ENCODE measurements around the gene PPP1R2.

PPP1R2 gene

DNA sequence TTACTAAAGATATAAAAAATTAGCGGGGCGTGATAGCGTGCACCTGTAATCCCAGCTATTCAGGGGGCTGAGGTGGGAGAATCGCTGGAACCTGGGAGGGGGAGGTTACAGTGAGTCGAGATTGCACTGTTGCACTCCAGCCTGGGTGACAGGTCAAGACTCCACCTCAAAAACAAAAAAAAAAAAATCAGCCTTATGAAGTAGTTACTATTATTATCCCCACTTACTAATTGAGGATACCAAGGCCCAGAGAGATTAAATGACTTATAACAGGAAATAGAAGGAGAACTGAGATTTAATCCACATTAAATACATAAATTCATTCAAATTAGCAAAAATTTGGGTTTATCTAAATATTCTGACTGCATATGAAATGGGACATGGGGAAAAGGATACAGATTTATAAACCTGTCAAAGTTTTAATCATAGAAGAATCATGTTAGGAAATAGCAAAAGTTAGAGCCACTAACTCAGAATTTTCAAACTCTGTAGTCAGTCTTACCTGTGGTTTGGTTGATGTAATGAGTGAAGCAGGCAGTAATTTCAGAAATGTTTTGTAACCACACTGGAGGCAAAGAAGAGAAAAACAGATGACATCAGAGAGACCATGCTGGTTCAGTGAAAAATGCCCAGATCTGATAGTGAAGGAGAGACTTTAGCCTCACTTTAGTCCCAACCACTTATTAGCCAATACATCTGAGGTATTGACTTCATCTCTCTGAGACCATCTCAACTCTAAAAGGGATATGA, 75.3 kb downstream of the PPP1R2 start:
- TF ChIP-seq GATA3 (IDR thresholded peaks at IDR 0.05; ENCODE audit: low read depth, low read length), result no peak
- TF ChIP-seq GATA2 (IDR thresholded peaks at IDR 0.05; ENCODE audit: low read depth, low read length), result no peak

DNA sequence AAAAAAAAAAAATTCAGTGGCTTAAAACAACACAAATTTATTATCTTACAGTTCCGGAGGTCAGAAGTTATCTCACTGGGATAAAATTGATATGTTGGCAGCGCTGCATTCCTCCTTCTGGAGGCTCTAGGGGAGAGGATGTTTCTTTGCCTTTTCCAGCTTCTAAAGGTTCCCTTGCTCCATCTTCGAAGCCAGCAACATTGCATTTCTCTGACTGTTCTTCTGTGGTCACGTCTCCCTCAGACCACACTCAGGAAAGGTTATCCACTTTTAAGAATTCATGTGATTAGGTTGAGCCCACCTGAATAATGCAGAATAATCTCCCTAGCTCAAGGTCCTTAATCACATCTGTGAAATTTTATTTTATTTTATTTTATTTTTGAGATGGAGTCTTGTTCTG, 76.9 kb downstream of the PPP1R2 start:
- no peak for TF ChIP-seq GATA3 (IDR thresholded peaks at IDR 0.05; ENCODE audit: low read depth, low read length)
- no peak for TF ChIP-seq GATA2 (IDR thresholded peaks at IDR 0.05; ENCODE audit: low read depth, low read length)

All from SH-SY5Y (cell line).